ENCODE data around the gene KCTD15. TPM values are rescaled to one million over a fixed set of nuclear protein-coding genes. Genes with fewer than 3 reads are reported as not detected.

Gene KCTD15
- total and polyA plus RNA-seq, 10 of the 15 experiments (the other 5 are each of a cell fraction or from before 2014, with no cell fraction given): not detected

- H3K4me2 ChIP-seq (ENCODE audit: control insufficient read depth, insufficient read depth): no peak overlapping the region
- WGBS (ENCODE audit: insufficient coverage, insufficient replicate concordance, low lambda C conversion rate, missing lambda C conversion rate): 16% methylated on average over 6 of the region's 6 CpGs
- ChIA-PET CTCF (no interaction called here), SMC1A (ENCODE audit: uncharacterized antibody, unreplicated experiment) (no interaction called here), RAD21 (ENCODE audit: unreplicated experiment) (no interaction called here), POLR2A (no interaction called here)
- no peak overlapping the region for H3K9ac ChIP-seq (ENCODE audit: control insufficient read depth, insufficient read depth, low read length)
- H3K4me1 ChIP-seq (ENCODE audit: control insufficient read depth, insufficient read depth, low read length): no peaks in the 10 kb centered on the region
- H3K27ac ChIP-seq (ENCODE audit: control insufficient read depth, insufficient read depth): no peak overlapping the region
- no peak for DNase-seq (ENCODE audit: low read depth, low spot score)
- BruUV-seq (replicated peaks): no TSS peak
- TF ChIP-seq KDM1A (IDR thresholded peaks at IDR 0.05; ENCODE audit: borderline replicate concordance): no peak
- TF ChIP-seq PAX5 (IDR thresholded peaks at IDR 0.05; ENCODE audit: borderline replicate concordance, low read depth, low read length): no peak
- TF ChIP-seq LARP7 (IDR thresholded peaks at IDR 0.05): no peak
- TF ChIP-seq JUNB (IDR thresholded peaks at IDR 0.05): no peak
- ATAC-seq: no peak
- no peak overlapping the region for H2AFZ ChIP-seq (ENCODE audit: control insufficient read depth, low read depth, low read length)
- H3K36me3 ChIP-seq (ENCODE audit: control insufficient read depth in 2 of 2, insufficient read depth in 2 of 2, low read length in 1 of 2): no peaks in the 10 kb centered on the region
- H3K9me3 ChIP-seq (replicated peaks; ENCODE audit: control insufficient read depth, insufficient read depth, low read length): no peaks in the 10 kb centered on the region
- no peak overlapping the region for H3K4me3 ChIP-seq
- in situ Hi-C loops (cut with MboI): no loop called here
- H4K20me1 ChIP-seq (ENCODE audit: control insufficient read depth, insufficient read depth): no peaks in the 10 kb centered on the region
- H3K27me3 ChIP-seq (replicated peaks in 1 of 2; ENCODE audit: control insufficient read depth in 2 of 2, insufficient read depth in 2 of 2, low read length in 1 of 2): no peaks in the 10 kb centered on the region
- intact Hi-C loops (cut with micrococcal nuclease; ENCODE audit: unreplicated experiment): no loop called here
- FAIRE-seq: no peak
- no peaks in the 10 kb centered on the region for H3K79me2 ChIP-seq (ENCODE audit: control insufficient read depth, insufficient read depth, low read length)
Measured at GRCh38 chr19:33809960-33810359, 13.3 kb downstream of the KCTD15 start.

- CTCF ChIA-PET: interaction anchor here (0.7 kb wide), 1 partner anchor 598 kb away, joined by 3 read pairs; no protein-coding TSS in a partner anchor
- ATAC-seq (no peak), FAIRE-seq (no peak), DNase-seq (ENCODE audit: low read depth, low spot score) (no peak)
- Histone ChIP-seq H4K20me1 (ENCODE audit: control insufficient read depth, insufficient read depth) (no peaks in the 10 kb centered on the region), H3K36me3 (ENCODE audit: control insufficient read depth in 2 of 2, insufficient read depth in 2 of 2, low read length in 1 of 2) (no peaks in the 10 kb centered on the region), H2AFZ (ENCODE audit: control insufficient read depth, low read depth, low read length) (no peak overlapping the region), H3K4me1 (ENCODE audit: control insufficient read depth, insufficient read depth, low read length) (no peaks in the 10 kb centered on the region), H3K4me3 (no peak overlapping the region), H3K79me2 (ENCODE audit: control insufficient read depth, insufficient read depth, low read length) (no peaks in the 10 kb centered on the region), H3K27ac (ENCODE audit: control insufficient read depth, insufficient read depth) (no peak overlapping the region), H3K27me3 (replicated peaks in 1 of 2; ENCODE audit: control insufficient read depth in 2 of 2, insufficient read depth in 2 of 2, low read length in 1 of 2) (no peaks in the 10 kb centered on the region), H3K9ac (ENCODE audit: control insufficient read depth, insufficient read depth, low read length) (no peak overlapping the region), H3K9me3 (replicated peaks; ENCODE audit: control insufficient read depth, insufficient read depth, low read length) (no peaks in the 10 kb centered on the region), H3K4me2 (ENCODE audit: control insufficient read depth, insufficient read depth) (no peak overlapping the region)
- POLR2A ChIA-PET: no interaction called here
- WGBS (ENCODE audit: insufficient coverage, insufficient replicate concordance, low lambda C conversion rate, missing lambda C conversion rate): 52% methylated on average over 10 of the region's 11 CpGs
- BruUV-seq (replicated peaks): no TSS peak
- intact Hi-C loops (cut with micrococcal nuclease; ENCODE audit: unreplicated experiment) (no loop called here), in situ Hi-C loops (cut with MboI) (no loop called here)
- RAD21 ChIA-PET (ENCODE audit: unreplicated experiment): no interaction called here
- SMC1A ChIA-PET (ENCODE audit: uncharacterized antibody, unreplicated experiment): no interaction called here
- TF ChIP-seq LARP7 (IDR thresholded peaks at IDR 0.05) (no peak), STAT1 (conservative IDR thresholded peaks at IDR 0.05) (no peak), POLR2A (IDR thresholded peaks at IDR 0.05; ENCODE audit: low read depth, low read length) (no peak), KAT2A (conservative IDR thresholded peaks at IDR 0.05; ENCODE audit: control insufficient read depth, low read depth, low read length) (no peak), ZBTB11 (CRISPR knock-in tag; IDR thresholded peaks at IDR 0.05) (no peak), PBX3 (IDR thresholded peaks at IDR 0.05; ENCODE audit: insufficient replicate concordance, low read depth, low read length) (no peak), ZSCAN29 (IDR thresholded peaks at IDR 0.05) (no peak), FOXK2 (IDR thresholded peaks at IDR 0.05) (no peak), ASH2L (IDR thresholded peaks at IDR 0.05; ENCODE audit: borderline replicate concordance, low read depth) (no peak), RELB (IDR thresholded peaks at IDR 0.05; ENCODE audit: low read depth) (no peak)
Measured at GRCh38 chr19:33810821-33811220, 14.2 kb downstream of the KCTD15 start.

Measured in GM12878 (cell line).